Prostate gland (tissue), 2 donors: Measurements from ENCODE around the gene RILPL1. TPM values are rescaled to one million over a fixed set of nuclear protein-coding genes. Genes with fewer than 3 reads are reported as not detected.
"Not testable (repeated sequence)": the region's sequence is repeated elsewhere in the genome, so short reads cannot be mapped to it uniquely, and the experiment has no call there.

Experiments used
- DNase-seq: peaks from one replicate; pipeline ENCODE4 v3.0.0-alpha.2; 2019; ENCODE audit warnings: low spot score
- H3K27ac ChIP-seq, 2 donors: fragments of 200-600 bp; sonication (generic); 2 replicates each; pipeline ENCODE4 v1.5.1; 2017 to 2019
- H3K27me3 ChIP-seq: fragments of 200-600 bp; sonication (generic); replicated peaks from 2 replicates; pipeline ENCODE4 v1.5.1; 2019; ENCODE audit not compliant: insufficient read depth
- H3K36me3 ChIP-seq, 2 donors: fragments of 200-600 bp; sonication (generic); 1 replicate in 1 of 2; 2 replicates in 1 of 2; pipeline versions ENCODE4 v1.5.1 to v1.8.1; 2017 to 2019
- H3K4me1 ChIP-seq: fragments of 200-600 bp; sonication (generic); replicated peaks from 2 replicates; pipeline ENCODE4 v1.5.1; 2019
- H3K4me3 ChIP-seq, 2 donors: fragments of 200-600 bp; sonication (generic); 2 replicates each; pipeline ENCODE4 v1.5.1; 2017 to 2019
- H3K9me3 ChIP-seq: fragments of 200-600 bp; sonication (generic); 2 replicates; pipeline ENCODE4 v1.5.1; 2017
- POLR2A ChIP-seq: fragments of 450-650 bp; IDR thresholded peaks from one replicate; pipeline ENCODE4 v1.6.1; 2016; ENCODE audit warnings: antibody characterized with exemption, mild to moderate bottlenecking
- POLR2AphosphoS5 ChIP-seq: sonication (generic); formaldehyde crosslinking; IDR thresholded peaks from one replicate; pipeline ENCODE4 v1.6.1; 2017; ENCODE audit warnings: antibody characterized with exemption
- WGBS: methylation state at CpG from one replicate; pipeline ENCODE4 v1.1.5; 2018; 5-methylcytosine and 5-hydroxymethylcytosine counted together
- intact Hi-C: fragments of 100-400 bp; cut with DNase I; formaldehyde crosslinking; loops from one replicate; pipeline ENCODE4 v1.14.2; 2022
- total RNA-seq, 2 donors: library from RNA; depleted of rRNA; stranded (reverse); fragments of >200 nt; gene quantifications; one replicate each; pipeline ENCODE4 v1.1.0, GENCODE V29; 2016
- TF ChIP-seq, protein P1 (sequence below), 4 experiments: fragments of 200-600 bp in 2 of 4; fragments of 450-650 bp in 2 of 4; sonication (generic) in 2 of 4; IDR thresholded peaks; 1 replicate in 3 of 4; 2 replicates in 1 of 4; pipeline ENCODE4 v1.5.1; 2016 to 2019; ENCODE audit warnings: antibody characterized with exemption in 4 of 4, mild to moderate bottlenecking in 2 of 4, moderate library complexity in 2 of 4

RILPL1 gene
- total RNA-seq, 2 donors from 2014 or later, result 8.6 to 25.7 TPM

DNA sequence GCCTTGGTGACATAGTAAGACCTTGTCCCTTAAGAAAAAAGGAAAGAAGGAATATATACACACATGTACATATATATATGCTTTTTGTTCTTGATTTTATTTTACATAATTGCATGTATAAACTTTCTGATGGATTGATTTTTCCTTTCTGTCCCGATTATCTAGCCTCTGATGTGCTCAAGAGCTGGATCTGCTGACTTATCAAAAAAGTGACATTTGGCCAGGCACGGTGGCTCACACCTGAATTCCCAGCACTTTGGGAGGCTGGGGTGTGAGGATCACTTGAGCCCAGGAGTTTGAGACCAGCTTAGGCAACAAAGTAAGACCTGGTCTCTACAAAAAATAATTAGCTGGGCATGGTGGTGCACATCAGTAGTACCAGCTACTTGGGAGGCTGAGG, 63.5 kb downstream of the RILPL1 start:
- no peaks in the 10 kb centered on the region for H3K27me3 ChIP-seq
- no peaks in the 10 kb centered on the region for H3K9me3 ChIP-seq
- intact Hi-C loops, result no loop called here
- peaks cover 0 to 3% of the 10 kb centered on the region in 2 donors for H3K36me3 ChIP-seq
- H3K27ac ChIP-seq, result no peak overlapping the region
- no peaks in the 10 kb centered on the region for H3K4me1 ChIP-seq
- TF ChIP-seq, protein P1, sequence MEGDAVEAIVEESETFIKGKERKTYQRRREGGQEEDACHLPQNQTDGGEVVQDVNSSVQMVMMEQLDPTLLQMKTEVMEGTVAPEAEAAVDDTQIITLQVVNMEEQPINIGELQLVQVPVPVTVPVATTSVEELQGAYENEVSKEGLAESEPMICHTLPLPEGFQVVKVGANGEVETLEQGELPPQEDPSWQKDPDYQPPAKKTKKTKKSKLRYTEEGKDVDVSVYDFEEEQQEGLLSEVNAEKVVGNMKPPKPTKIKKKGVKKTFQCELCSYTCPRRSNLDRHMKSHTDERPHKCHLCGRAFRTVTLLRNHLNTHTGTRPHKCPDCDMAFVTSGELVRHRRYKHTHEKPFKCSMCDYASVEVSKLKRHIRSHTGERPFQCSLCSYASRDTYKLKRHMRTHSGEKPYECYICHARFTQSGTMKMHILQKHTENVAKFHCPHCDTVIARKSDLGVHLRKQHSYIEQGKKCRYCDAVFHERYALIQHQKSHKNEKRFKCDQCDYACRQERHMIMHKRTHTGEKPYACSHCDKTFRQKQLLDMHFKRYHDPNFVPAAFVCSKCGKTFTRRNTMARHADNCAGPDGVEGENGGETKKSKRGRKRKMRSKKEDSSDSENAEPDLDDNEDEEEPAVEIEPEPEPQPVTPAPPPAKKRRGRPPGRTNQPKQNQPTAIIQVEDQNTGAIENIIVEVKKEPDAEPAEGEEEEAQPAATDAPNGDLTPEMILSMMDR (IDR thresholded peaks at IDR 0.05), result no peak
- TF ChIP-seq POLR2AphosphoS5 (no peak), POLR2A (no peak)
- WGBS, result 91% methylated on average over 2 of the region's 2 CpGs
- DNase-seq, result no peak
- H3K4me3 ChIP-seq, result no peak overlapping the region

DNA sequence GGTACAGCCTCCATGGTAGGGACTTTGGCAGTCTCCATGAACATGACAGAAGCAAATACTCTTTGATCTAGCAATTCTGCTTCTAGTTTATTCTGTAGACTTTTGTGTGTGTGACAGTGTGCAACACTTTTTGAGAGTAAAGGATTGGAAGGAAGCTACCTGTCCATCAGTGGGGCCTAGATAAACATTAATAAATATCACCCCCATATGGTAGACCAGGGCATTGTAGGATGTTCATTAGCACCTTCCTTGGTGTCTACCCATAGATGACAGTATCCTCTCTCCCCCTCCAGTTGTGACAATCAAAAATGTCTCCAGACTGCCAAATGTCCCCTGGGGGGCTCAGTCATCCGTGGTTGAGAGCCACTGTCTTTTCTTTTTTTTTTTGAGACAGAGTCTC, 64.7 kb downstream of the RILPL1 start:
- TF ChIP-seq, protein P1 (IDR thresholded peaks at IDR 0.05), result peak in 2 of 4 experiments; percentile 15 to 23
- TF ChIP-seq POLR2A (no peak), POLR2AphosphoS5 (no peak)
- Histone ChIP-seq H3K36me3 (peaks cover 0 to 3% of the 10 kb centered on the region in 2 donors), H3K4me3 (no peak overlapping the region), H3K27me3 (no peaks in the 10 kb centered on the region), H3K4me1 (no peaks in the 10 kb centered on the region), H3K9me3 (no peaks in the 10 kb centered on the region), H3K27ac (no peak overlapping the region)
- intact Hi-C loops, result no loop called here
- 17% methylated on average over 1 of the region's 1 CpG for WGBS
- no peak for DNase-seq

DNA sequence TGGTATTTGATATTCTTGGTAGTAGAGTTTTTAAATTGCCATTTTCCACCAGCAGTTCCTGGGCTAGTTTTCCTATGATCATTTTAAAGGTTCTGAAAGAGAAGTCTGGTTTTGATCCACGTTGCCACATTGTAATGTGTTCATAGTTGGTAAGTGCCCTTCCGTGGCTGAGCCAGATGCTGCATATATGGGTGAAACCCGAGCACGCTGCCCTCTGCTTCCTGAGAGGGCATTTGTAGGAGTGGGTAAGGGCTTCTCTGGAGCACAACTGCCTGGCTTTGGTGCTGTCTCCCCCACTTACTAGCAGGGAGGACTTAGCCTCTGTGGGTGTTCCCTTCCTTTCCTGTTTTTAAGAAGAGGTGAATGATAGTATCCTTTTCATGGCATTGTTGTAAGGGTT, 68.4 kb downstream of the RILPL1 start:
- no peaks in the 10 kb centered on the region for H3K4me1 ChIP-seq
- DNase-seq, result no peak
- TF ChIP-seq POLR2A (no peak), POLR2AphosphoS5 (no peak)
- TF ChIP-seq, protein P1 (IDR thresholded peaks at IDR 0.05), result no peak
- no peaks in the 10 kb centered on the region for H3K9me3 ChIP-seq
- no peaks in the 10 kb centered on the region for H3K27me3 ChIP-seq
- H3K27ac ChIP-seq, result no peak overlapping the region
- WGBS, result 80% methylated on average over 4 of the region's 4 CpGs
- no peak overlapping the region for H3K4me3 ChIP-seq
- intact Hi-C loops, result no loop called here
- no peaks in the 10 kb centered on the region for H3K36me3 ChIP-seq

DNA sequence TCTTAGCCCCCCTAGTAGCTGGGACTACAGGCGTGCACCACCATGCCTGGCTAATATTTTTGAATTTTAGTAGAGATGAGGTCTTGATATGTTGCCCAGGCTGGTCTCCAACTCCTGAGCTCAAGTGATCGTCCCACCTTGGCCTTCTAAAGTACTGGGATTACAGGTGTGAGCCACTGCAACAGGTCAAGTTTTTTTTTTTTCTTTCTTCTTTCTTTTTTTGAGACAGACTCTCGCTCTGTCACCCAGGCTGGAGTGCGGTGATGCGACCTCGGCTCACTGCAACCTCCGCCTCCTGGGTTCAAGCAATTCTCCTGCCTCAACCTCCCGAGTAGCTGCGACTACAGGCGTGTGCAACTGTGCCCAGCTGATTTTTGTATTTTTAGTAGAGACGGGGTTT, 70.3 kb downstream of the RILPL1 start:
- 92% methylated on average over 11 of the region's 11 CpGs for WGBS
- H3K27me3 ChIP-seq, H3K36me3 ChIP-seq, H3K9me3 ChIP-seq, H3K4me3 ChIP-seq, intact Hi-C loops, H3K27ac ChIP-seq, DNase-seq, H3K4me1 ChIP-seq: not testable (repeated sequence)

DNA sequence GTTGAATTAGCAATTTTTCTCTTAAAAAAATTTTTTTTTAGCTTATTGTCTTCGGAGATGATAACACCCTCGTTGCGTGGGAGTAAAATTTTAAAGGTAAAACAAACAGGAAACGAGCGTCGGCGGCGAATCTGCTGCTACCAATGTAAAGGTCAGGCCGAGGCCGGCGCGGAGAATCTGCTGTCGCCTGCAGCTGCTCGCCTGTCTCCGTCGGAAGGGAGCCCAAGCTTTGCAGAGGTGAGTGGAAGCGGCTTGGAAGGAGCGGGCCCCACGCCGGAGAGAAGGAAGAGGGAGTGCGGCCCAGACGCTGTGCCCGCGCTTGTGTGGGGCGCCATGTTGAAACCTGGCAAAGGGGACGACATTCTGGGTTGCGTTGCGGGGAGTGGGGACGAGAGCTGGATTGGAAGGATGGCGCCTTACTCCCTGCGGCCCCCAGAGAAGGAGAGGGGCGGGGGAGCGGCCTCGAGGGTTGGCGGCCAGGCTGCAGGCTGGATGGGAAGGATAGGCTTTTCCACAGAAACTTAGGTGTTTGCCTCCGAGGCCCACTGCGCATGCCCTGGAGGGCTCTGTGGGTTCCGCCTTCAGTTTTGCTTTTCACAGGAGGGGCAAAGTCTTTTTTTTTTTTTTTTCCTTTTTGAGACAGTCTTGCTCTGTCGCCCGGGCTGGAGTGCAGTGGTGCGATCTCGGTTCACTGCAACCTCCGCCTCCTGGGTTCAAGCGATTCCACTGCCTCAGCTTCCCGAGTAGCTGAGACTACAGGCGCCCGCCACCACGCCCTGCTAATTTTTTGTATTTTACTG, 75.3 kb downstream of the RILPL1 start, which contains the start of gene SNRNP35:
Gene SNRNP35 (plus strand): TSS at position 160 of the 800 bp plus-strand sequence. CDS start 7,402 bp downstream, outside the sequence.
- H3K4me3 ChIP-seq, result peak within 1 kb of the TSS; percentile 84 to 85
- no peaks in the 10 kb centered on the region for H3K27me3 ChIP-seq
- intact Hi-C loops, result loop anchor here (10.0 kb wide), 1 partner anchor 63 kb away; no protein-coding TSS in a partner anchor
- H3K36me3 ChIP-seq, result no peaks in the 10 kb centered on the region
- H3K4me1 ChIP-seq, result no peaks in the 10 kb centered on the region
- H3K27ac ChIP-seq, result peak within 1 kb of the TSS; percentile 99
- no peaks in the 10 kb centered on the region for H3K9me3 ChIP-seq
- under 1% methylated on average over 48 of the region's 48 CpGs for WGBS
- DNase-seq, result peak; percentile 66
- TF ChIP-seq POLR2A (peak; percentile 23), POLR2AphosphoS5 (peak; percentile 38)
- TF ChIP-seq, protein P1 (IDR thresholded peaks at IDR 0.05), result no peak
